Measurements from ENCODE around the gene DCP2.
A peak's percentile ranks its signal among the peaks of the same experiment; 100 is the strongest.

The DCP2 gene

DNA sequence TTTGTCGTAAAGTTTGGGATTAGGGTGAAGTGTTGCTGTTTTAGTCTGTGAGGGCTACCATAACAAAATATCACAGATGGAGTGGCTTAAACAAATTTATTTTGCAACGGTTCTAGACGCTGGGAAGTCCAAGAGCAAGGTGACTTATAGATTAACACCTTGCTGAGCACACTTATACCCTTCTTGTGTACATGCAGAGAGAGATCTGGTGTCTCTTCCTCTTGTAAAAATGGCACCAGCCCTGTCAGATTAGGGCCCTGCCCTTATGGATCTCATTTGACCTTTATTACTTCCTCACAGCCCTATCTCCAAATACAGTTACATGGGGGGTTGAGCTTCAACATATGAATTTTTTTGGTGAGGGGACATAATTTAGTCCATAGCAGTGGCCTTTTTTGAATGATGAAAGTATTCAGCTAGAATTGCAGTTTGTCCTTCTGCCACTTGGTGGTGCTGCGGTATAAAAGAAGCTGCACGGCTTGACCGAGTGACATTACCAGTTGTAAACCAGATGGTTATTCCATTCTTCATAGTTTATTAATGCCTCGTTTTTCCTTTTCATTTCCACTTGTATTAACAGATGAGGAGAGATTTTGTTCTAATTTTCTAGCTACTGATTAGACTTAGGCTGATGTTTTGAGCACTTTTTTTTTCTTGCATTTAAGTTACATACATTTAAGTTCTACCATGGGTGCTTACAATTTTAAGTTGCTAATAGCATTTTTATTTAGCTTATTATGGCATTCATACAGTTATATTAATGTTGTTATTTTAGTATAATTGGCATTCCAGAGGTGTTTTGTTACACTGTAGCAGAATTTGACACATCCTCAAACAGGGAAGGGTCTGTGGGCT is 19.4 kb downstream of the DCP2 start:
- Histone ChIP-seq H3K4me2 (ENCODE audit: low read length) (no peak overlapping the region), H3K79me1 (ENCODE audit: low read length) (peaks cover 2% of the 10 kb centered on the region), H2BK120ac (ENCODE audit: low read depth, low read length) (no peak overlapping the region), H4K5ac (ENCODE audit: low read length) (no peak overlapping the region), H3K27me3 (ENCODE audit: insufficient read depth, low read length, poor library complexity) (no peaks in the 10 kb centered on the region), H3K79me2 (ENCODE audit: control insufficient read depth, insufficient read depth, low read length) (peaks cover 4% of the 10 kb centered on the region), H3K9ac (ENCODE audit: low read length) (no peak overlapping the region), H3K18ac (ENCODE audit: low read length) (no peak overlapping the region), H3K23ac (ENCODE audit: low read length) (no peak overlapping the region), H3K4me3 (ENCODE audit: low read length) (no peak overlapping the region), H2BK15ac (replicated peaks; ENCODE audit: low read depth) (no peak overlapping the region), H2BK5ac (ENCODE audit: low read length) (no peak overlapping the region), H4K8ac (ENCODE audit: low read depth, low read length) (no peak overlapping the region), H3K4ac (ENCODE audit: low read depth, low read length) (no peak overlapping the region), H3K4me1 (ENCODE audit: control insufficient read depth, low read depth, low read length) (no peaks in the 10 kb centered on the region), H3K36me3 (ENCODE audit: control insufficient read depth, insufficient read depth, low read length) (no peaks in the 10 kb centered on the region), H2AK5ac (ENCODE audit: low read length) (no peak overlapping the region), H3K56ac (ENCODE audit: low read length) (no peak overlapping the region), H3K27ac (ENCODE audit: low read depth, low read length) (no peak overlapping the region)
- 100% methylated on average over 1 of the region's 7 CpGs for WGBS (ENCODE audit: extremely low coverage, insufficient coverage, low lambda C conversion rate)
- DNase-seq = peak; percentile 63

DNA sequence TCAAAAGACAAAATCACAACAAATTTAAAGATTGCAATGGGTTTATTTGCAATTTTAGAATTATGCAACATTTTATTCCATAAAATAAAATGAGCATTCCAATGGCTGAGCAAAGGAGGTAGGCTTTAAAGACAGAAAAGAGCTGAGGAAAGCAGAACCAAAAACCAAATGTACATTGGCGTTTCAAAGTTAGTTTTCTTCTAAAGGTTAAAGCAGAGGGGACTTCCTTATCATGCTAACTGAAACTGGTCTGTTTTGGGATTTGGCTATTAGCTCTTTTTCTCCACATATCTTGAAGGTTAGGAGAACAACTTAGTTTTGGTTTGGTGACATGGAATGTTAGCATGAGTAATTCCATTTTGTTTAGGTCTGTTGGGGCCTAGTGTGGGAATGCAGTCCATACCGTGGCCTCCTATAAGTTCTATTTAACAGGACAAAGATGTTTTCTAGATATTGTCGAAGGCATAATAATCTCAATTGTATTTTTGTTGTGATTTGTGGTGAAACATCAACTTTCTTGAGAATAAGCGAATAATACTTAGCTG is 20.3 kb downstream of the DCP2 start:
- Histone ChIP-seq H3K56ac (ENCODE audit: low read length) (no peak overlapping the region), H3K79me2 (ENCODE audit: control insufficient read depth, insufficient read depth, low read length) (peaks cover 4% of the 10 kb centered on the region), H2BK5ac (ENCODE audit: low read length) (no peak overlapping the region), H3K4me1 (ENCODE audit: control insufficient read depth, low read depth, low read length) (no peaks in the 10 kb centered on the region), H2BK15ac (replicated peaks; ENCODE audit: low read depth) (no peak overlapping the region), H4K8ac (ENCODE audit: low read depth, low read length) (no peak overlapping the region), H3K36me3 (ENCODE audit: control insufficient read depth, insufficient read depth, low read length) (no peaks in the 10 kb centered on the region), H3K18ac (ENCODE audit: low read length) (no peak overlapping the region), H3K4ac (ENCODE audit: low read depth, low read length) (no peak overlapping the region), H2AK5ac (ENCODE audit: low read length) (no peak overlapping the region), H3K27me3 (ENCODE audit: insufficient read depth, low read length, poor library complexity) (no peaks in the 10 kb centered on the region), H2BK120ac (ENCODE audit: low read depth, low read length) (no peak overlapping the region), H3K4me3 (ENCODE audit: low read length) (no peak overlapping the region), H3K23ac (ENCODE audit: low read length) (no peak overlapping the region), H4K5ac (ENCODE audit: low read length) (no peak overlapping the region), H3K27ac (ENCODE audit: low read depth, low read length) (no peak overlapping the region), H3K79me1 (ENCODE audit: low read length) (peaks cover 2% of the 10 kb centered on the region), H3K9ac (ENCODE audit: low read length) (no peak overlapping the region), H3K4me2 (ENCODE audit: low read length) (no peak overlapping the region)
- no CpG with 5 or more reads among the region's 4 CpGs for WGBS (ENCODE audit: extremely low coverage, insufficient coverage, low lambda C conversion rate)
- DNase-seq = no peak

- DNase-seq = no peak
- Histone ChIP-seq H3K9ac (ENCODE audit: low read length) (no peak overlapping the region), H4K8ac (ENCODE audit: low read depth, low read length) (no peak overlapping the region), H3K4me1 (ENCODE audit: control insufficient read depth, low read depth, low read length) (no peaks in the 10 kb centered on the region), H4K5ac (ENCODE audit: low read length) (no peak overlapping the region), H3K56ac (ENCODE audit: low read length) (no peak overlapping the region), H3K18ac (ENCODE audit: low read length) (no peak overlapping the region), H3K79me1 (ENCODE audit: low read length) (peaks cover 2% of the 10 kb centered on the region), H2BK5ac (ENCODE audit: low read length) (no peak overlapping the region), H2BK120ac (ENCODE audit: low read depth, low read length) (no peak overlapping the region), H3K27me3 (ENCODE audit: insufficient read depth, low read length, poor library complexity) (no peaks in the 10 kb centered on the region), H3K27ac (ENCODE audit: low read depth, low read length) (no peak overlapping the region), H2AK5ac (ENCODE audit: low read length) (no peak overlapping the region), H2BK15ac (replicated peaks; ENCODE audit: low read depth) (no peak overlapping the region), H3K4me2 (ENCODE audit: low read length) (no peak overlapping the region), H3K23ac (ENCODE audit: low read length) (no peak overlapping the region), H3K36me3 (ENCODE audit: control insufficient read depth, insufficient read depth, low read length) (peaks cover 2% of the 10 kb centered on the region), H3K4me3 (ENCODE audit: low read length) (no peak overlapping the region), H3K79me2 (ENCODE audit: control insufficient read depth, insufficient read depth, low read length) (peaks cover 4% of the 10 kb centered on the region), H3K4ac (ENCODE audit: low read depth, low read length) (no peak overlapping the region)
- 100% methylated on average over 1 of the region's 4 CpGs for WGBS (ENCODE audit: extremely low coverage, insufficient coverage, low lambda C conversion rate)
These were observed 21.7 kb downstream of the DCP2 start for GRCh38 chr5:112998296-112998695.

GRCh38 chr5:113000466-113000865 is 23.9 kb downstream of the DCP2 start:
- Histone ChIP-seq H3K56ac (ENCODE audit: low read length) (no peak overlapping the region), H3K4ac (ENCODE audit: low read depth, low read length) (no peak overlapping the region), H3K4me2 (ENCODE audit: low read length) (no peak overlapping the region), H3K23ac (ENCODE audit: low read length) (no peak overlapping the region), H3K79me1 (ENCODE audit: low read length) (peaks cover 2% of the 10 kb centered on the region), H3K4me3 (ENCODE audit: low read length) (no peak overlapping the region), H3K27me3 (ENCODE audit: insufficient read depth, low read length, poor library complexity) (no peaks in the 10 kb centered on the region), H2BK15ac (replicated peaks; ENCODE audit: low read depth) (no peak overlapping the region), H4K5ac (ENCODE audit: low read length) (no peak overlapping the region), H3K79me2 (ENCODE audit: control insufficient read depth, insufficient read depth, low read length) (peaks cover 4% of the 10 kb centered on the region), H2AK5ac (ENCODE audit: low read length) (no peak overlapping the region), H3K27ac (ENCODE audit: low read depth, low read length) (no peak overlapping the region), H4K8ac (ENCODE audit: low read depth, low read length) (no peak overlapping the region), H2BK5ac (ENCODE audit: low read length) (no peak overlapping the region), H3K9ac (ENCODE audit: low read length) (no peak overlapping the region), H3K18ac (ENCODE audit: low read length) (no peak overlapping the region), H3K36me3 (ENCODE audit: control insufficient read depth, insufficient read depth, low read length) (peaks cover 2% of the 10 kb centered on the region), H2BK120ac (ENCODE audit: low read depth, low read length) (no peak overlapping the region), H3K4me1 (ENCODE audit: control insufficient read depth, low read depth, low read length) (no peaks in the 10 kb centered on the region)
- DNase-seq = no peak
- WGBS (ENCODE audit: extremely low coverage, insufficient coverage, low lambda C conversion rate) = no CpG with 5 or more reads among the region's 2 CpGs

DNA sequence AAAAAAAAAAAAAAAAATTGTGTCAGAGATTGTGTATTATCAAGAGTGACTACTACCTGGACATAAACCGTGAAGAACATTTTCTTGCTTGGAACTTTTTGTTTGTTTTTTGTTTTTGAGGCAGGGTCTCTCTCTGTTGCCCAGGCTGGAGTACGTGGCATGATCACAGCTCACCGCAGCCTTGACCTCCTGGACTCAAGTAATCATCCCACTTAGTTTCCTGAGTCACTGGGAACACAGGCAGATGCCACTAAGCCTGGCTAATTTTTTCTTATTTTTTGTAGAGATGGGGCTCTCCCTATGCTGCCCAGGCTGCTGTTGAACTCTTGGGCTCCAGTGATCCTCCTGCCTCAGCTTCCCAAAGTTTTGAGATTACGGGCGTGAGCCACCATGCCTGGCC is 25.8 kb downstream of the DCP2 start:
- no peak overlapping the region for H3K9ac ChIP-seq (ENCODE audit: low read length)
- H3K79me1 ChIP-seq (ENCODE audit: low read length) = peaks cover 2% of the 10 kb centered on the region
- no peak overlapping the region for H3K4me3 ChIP-seq (ENCODE audit: low read length)
- H3K56ac ChIP-seq (ENCODE audit: low read length) = no peak overlapping the region
- H3K23ac ChIP-seq (ENCODE audit: low read length) = no peak overlapping the region
- no CpG with 5 or more reads among the region's 5 CpGs for WGBS (ENCODE audit: extremely low coverage, insufficient coverage, low lambda C conversion rate)
- no peak for DNase-seq
- no peak overlapping the region for H3K18ac ChIP-seq (ENCODE audit: low read length)
- no peak overlapping the region for H2BK120ac ChIP-seq (ENCODE audit: low read depth, low read length)
- H3K36me3 ChIP-seq (ENCODE audit: control insufficient read depth, insufficient read depth, low read length) = peaks cover 2% of the 10 kb centered on the region
- H2BK15ac ChIP-seq (replicated peaks; ENCODE audit: low read depth) = no peak overlapping the region
- no peaks in the 10 kb centered on the region for H3K4me1 ChIP-seq (ENCODE audit: control insufficient read depth, low read depth, low read length)
- H4K5ac ChIP-seq (ENCODE audit: low read length) = no peak overlapping the region
- no peak overlapping the region for H2AK5ac ChIP-seq (ENCODE audit: low read length)
- no peak overlapping the region for H3K4ac ChIP-seq (ENCODE audit: low read depth, low read length)
- H3K79me2 ChIP-seq (ENCODE audit: control insufficient read depth, insufficient read depth, low read length) = peaks cover 2% of the 10 kb centered on the region
- H3K27me3 ChIP-seq (ENCODE audit: insufficient read depth, low read length, poor library complexity) = no peaks in the 10 kb centered on the region
- no peak overlapping the region for H3K4me2 ChIP-seq (ENCODE audit: low read length)
- H2BK5ac ChIP-seq (ENCODE audit: low read length) = no peak overlapping the region
- H3K27ac ChIP-seq (ENCODE audit: low read depth, low read length) = no peak overlapping the region
- no peak overlapping the region for H4K8ac ChIP-seq (ENCODE audit: low read depth, low read length)

All from mesendoderm (in vitro differentiated cells).